CD4-positive, alpha-beta memory T cell (primary cell): ENCODE results near the gene SLC35E3. TPM values are rescaled to one million over a fixed set of nuclear protein-coding genes. Genes with fewer than 3 reads are reported as not detected.

Experiments
- CTCF ChIA-PET: fragments of 350-600 bp; sonication (Branson Sonifier 250); formaldehyde crosslinking; loops from one replicate; lab custom pipeline; 2021; ENCODE audit warnings: inconsistent platforms; ENCODE audit not compliant: partially characterized antibody; lab: Charles Lee
- POLR2A ChIA-PET: fragments of 350-600 bp; sonication (Branson Sonifier 250); formaldehyde crosslinking; loops from one replicate; lab custom pipeline; 2021; ENCODE audit not compliant: partially characterized antibody; lab: Charles Lee
- DNase-seq, 5 donors: peaks; one replicate each; pipeline versions ENCODE4 v3.0.0 to v3.0.0-alpha.2; 2020 to 2022; ENCODE audit warnings: mixed read lengths in 1 of 5
- H3K27ac ChIP-seq: one replicate; pipeline ENCODE4 v1.7.0; 2013; ENCODE audit warnings: low read depth, low read length
- H3K27me3 ChIP-seq: 2 replicates; pipeline ENCODE4 v1.7.0; 2013; ENCODE audit warnings: mild to moderate bottlenecking, low read length, moderate library complexity; ENCODE audit not compliant: insufficient read depth
- H3K36me3 ChIP-seq: 2 replicates; pipeline ENCODE4 v1.7.0; 2013; ENCODE audit warnings: mild to moderate bottlenecking, low read length, moderate library complexity; ENCODE audit not compliant: insufficient read depth
- H3K4me1 ChIP-seq: 2 replicates; pipeline ENCODE4 v1.7.0; 2013; ENCODE audit warnings: mild to moderate bottlenecking, low read length, moderate library complexity; ENCODE audit not compliant: insufficient read depth
- H3K4me3 ChIP-seq, 2 donors: one replicate each; pipeline ENCODE4 v1.7.0; 2013; ENCODE audit warnings: low read length in 2 of 2, mild to moderate bottlenecking in 1 of 2
- H3K9me3 ChIP-seq, 2 donors: one replicate each; pipeline ENCODE4 v1.7.0; 2013; ENCODE audit warnings: low read length in 2 of 2, control low read depth in 1 of 2; ENCODE audit not compliant: control insufficient read depth in 1 of 2
- H3K27ac Mint-ChIP-seq, 7 donors: one replicate each; pipeline ENCODE4 v1.8.0; 2020 to 2021; ENCODE audit warnings: mixed read lengths in 7 of 7, mild to moderate bottlenecking in 6 of 7, inconsistent platforms in 3 of 7, moderate library complexity in 3 of 7
- H3K27me3 Mint-ChIP-seq, 2 donors: one replicate each; pipeline ENCODE4 v1.8.0; 2020 to 2021; ENCODE audit warnings: mixed read lengths in 2 of 2
- H3K36me3 Mint-ChIP-seq, 2 donors: one replicate each; pipeline ENCODE4 v1.8.0; 2020 to 2021; ENCODE audit warnings: mixed read lengths in 2 of 2, inconsistent platforms in 1 of 2, mild to moderate bottlenecking in 1 of 2
- H3K4me1 Mint-ChIP-seq, 4 donors: one replicate each; pipeline ENCODE4 v1.8.0; 2020 to 2021; ENCODE audit warnings: mixed read lengths in 4 of 4, mild to moderate bottlenecking in 1 of 4
- H3K4me3 Mint-ChIP-seq, 8 donors: one replicate each; pipeline ENCODE4 v1.8.0; 2020 to 2021; ENCODE audit warnings: mixed read lengths in 8 of 8, mild to moderate bottlenecking in 7 of 8, moderate library complexity in 6 of 8, inconsistent platforms in 3 of 8
- H3K9me3 Mint-ChIP-seq, 8 donors: one replicate each; pipeline ENCODE4 v1.8.0; 2020 to 2021; ENCODE audit warnings: mixed read lengths in 8 of 8, mild to moderate bottlenecking in 5 of 8, inconsistent platforms in 3 of 8, moderate library complexity in 1 of 8
- intact Hi-C: fragments of 100-400 bp; cut with micrococcal nuclease; formaldehyde crosslinking; loops from one replicate; pipeline ENCODE4 v1.15.1; 2023
- polyA plus RNA-seq, 2 donors: library from polyadenylated mRNA; unstranded; fragments of 300-500 nt; fragmentation: Illumina TruSeq; gene quantifications; one replicate each; pipeline ENCODE4 v1.2.3, GENCODE V29; 2021
- total RNA-seq, 2 experiments: library from RNA; stranded (reverse); gene quantifications; one replicate each; pipeline ENCODE4 v1.2.3, GENCODE V29; 2021

SLC35E3 gene
- total and polyA plus RNA-seq, 4 experiments from 2014 or later = 6.1 to 11.5 (median 8.0) TPM

GRCh38 chr12:68768431-68768939 is 22.5 kb downstream of the SLC35E3 start:
- no peak overlapping the region for H3K4me3 Mint-ChIP-seq
- intact Hi-C loops = no loop called here

GRCh38 chr12:68769941-68770340 is 24.0 kb downstream of the SLC35E3 start:
- no peak overlapping the region for H3K4me3 Mint-ChIP-seq
- Histone ChIP-seq H3K27me3 (no peaks in the 10 kb centered on the region), H3K27ac (no peak overlapping the region), H3K4me1 (peaks cover 12% of the 10 kb centered on the region), H3K4me3 (no peak overlapping the region), H3K9me3 (no peaks in the 10 kb centered on the region), H3K36me3 (peaks cover 4% of the 10 kb centered on the region)
- peak overlapping the region in 2 of 7 donors; percentile 17 to 36 for H3K27ac Mint-ChIP-seq
- H3K27me3 Mint-ChIP-seq = no peaks in the 10 kb centered on the region
- H3K36me3 Mint-ChIP-seq = peaks cover 4 to 9% of the 10 kb centered on the region in 2 donors
- intact Hi-C loops = no loop called here
- ChIA-PET CTCF (no interaction called here), POLR2A (no interaction called here)
- no peaks in the 10 kb centered on the region for H3K9me3 Mint-ChIP-seq
- peaks cover 9 to 14% (median 12%) of the 10 kb centered on the region in 4 donors for H3K4me1 Mint-ChIP-seq
- DNase-seq = no peak

More at GRCh38 chr12:68768431-68768939, 22.5 kb downstream of the SLC35E3 start:
- Mint-ChIP-seq H3K4me1 (peaks cover 9 to 14% (median 12%) of the 10 kb centered on the region in 4 donors), H3K36me3 (peaks cover 15 to 20% of the 10 kb centered on the region in 2 donors), H3K27ac (no peak overlapping the region), H3K9me3 (no peaks in the 10 kb centered on the region), H3K27me3 (no peaks in the 10 kb centered on the region)
- Histone ChIP-seq H3K27ac (no peak overlapping the region), H3K9me3 (no peaks in the 10 kb centered on the region), H3K27me3 (no peaks in the 10 kb centered on the region), H3K4me3 (no peak overlapping the region), H3K36me3 (peaks cover 4% of the 10 kb centered on the region), H3K4me1 (peaks cover 12% of the 10 kb centered on the region)
- DNase-seq = no peak
- POLR2A ChIA-PET = no interaction called here
- CTCF ChIA-PET = no interaction called here

- Histone ChIP-seq H3K27ac (no peak overlapping the region), H3K4me1 (peaks cover 12% of the 10 kb centered on the region), H3K4me3 (no peak overlapping the region), H3K9me3 (no peaks in the 10 kb centered on the region), H3K27me3 (no peaks in the 10 kb centered on the region), H3K36me3 (peaks cover 4% of the 10 kb centered on the region)
- intact Hi-C loops = no loop called here
- no peak for DNase-seq
- Mint-ChIP-seq H3K4me1 (peaks cover 9 to 14% (median 12%) of the 10 kb centered on the region in 4 donors), H3K9me3 (no peaks in the 10 kb centered on the region), H3K27ac (peak overlapping the region in 1 of 7 donors; percentile 44), H3K4me3 (no peak overlapping the region), H3K36me3 (peaks cover 4 to 7% of the 10 kb centered on the region in 2 donors), H3K27me3 (no peaks in the 10 kb centered on the region)
- ChIA-PET CTCF (no interaction called here), POLR2A (interaction anchor here (1.2 kb wide), 1 partner anchor 36 kb away, joined by 5 read pairs; the partner anchor contains the start of gene MDM2)
These were observed 25.4 kb downstream of the SLC35E3 start for GRCh38 chr12:68771223-68771925.

GRCh38 chr12:68772714-68773113 is 26.7 kb downstream of the SLC35E3 start:
- CTCF ChIA-PET = interaction anchor here (0.9 to 1.7 kb wide), 3 partner anchors 34 to 550 kb away, joined by 3 to 4 read pairs (median 4); no protein-coding TSS in a partner anchor
- Mint-ChIP-seq H3K27ac (peak overlapping the region in 5 of 7 donors; percentile 31 to 89 (median 71)), H3K27me3 (no peaks in the 10 kb centered on the region), H3K4me3 (peak overlapping the region in 5 of 8 donors; percentile 5 to 70 (median 67)), H3K36me3 (peaks cover 0 to 2% of the 10 kb centered on the region in 2 donors), H3K4me1 (peaks cover 9 to 14% (median 12%) of the 10 kb centered on the region in 4 donors), H3K9me3 (no peaks in the 10 kb centered on the region)
- H3K9me3 ChIP-seq = no peaks in the 10 kb centered on the region
- no peaks in the 10 kb centered on the region for H3K27me3 ChIP-seq
- intact Hi-C loops = no loop called here
- peaks cover 12% of the 10 kb centered on the region for H3K4me1 ChIP-seq
- no peaks in the 10 kb centered on the region for H3K36me3 ChIP-seq
- no peak for DNase-seq
- no peak overlapping the region for H3K4me3 ChIP-seq
- H3K27ac ChIP-seq = no peak overlapping the region
- POLR2A ChIA-PET = interaction anchor here (1.0 to 1.8 kb wide), 3 partner anchors 26 to 35 kb away, joined by 3 to 10 read pairs (median 5); partner anchors contain the start of genes MDM2 and SLC35E3

GRCh38 chr12:68773582-68773981 is 27.6 kb downstream of the SLC35E3 start:
- H3K27me3 Mint-ChIP-seq = no peaks in the 10 kb centered on the region
- H3K4me3 Mint-ChIP-seq = no peak overlapping the region
- Histone ChIP-seq H3K36me3 (no peaks in the 10 kb centered on the region), H3K27ac (no peak overlapping the region), H3K4me1 (peaks cover 12% of the 10 kb centered on the region), H3K4me3 (no peak overlapping the region), H3K9me3 (no peaks in the 10 kb centered on the region), H3K27me3 (no peaks in the 10 kb centered on the region)
- intact Hi-C loops = no loop called here
- CTCF ChIA-PET = interaction anchor here (0.9 to 1.7 kb wide), 3 partner anchors 33 to 551 kb away, joined by 3 to 4 read pairs (median 4); no protein-coding TSS in a partner anchor
- POLR2A ChIA-PET = interaction anchor here (1.3 to 1.8 kb wide), 2 partner anchors 27 to 34 kb away, joined by 5 to 10 read pairs; partner anchors contain the start of genes MDM2 and SLC35E3
- peak overlapping the region in 1 of 7 donors; percentile 87 for H3K27ac Mint-ChIP-seq
- peaks cover 9 to 14% (median 12%) of the 10 kb centered on the region in 4 donors for H3K4me1 Mint-ChIP-seq
- no peaks in the 10 kb centered on the region for H3K36me3 Mint-ChIP-seq
- no peak for DNase-seq
- H3K9me3 Mint-ChIP-seq = no peaks in the 10 kb centered on the region

GRCh38 chr12:68775121-68775630 is 29.2 kb downstream of the SLC35E3 start:
- no peaks in the 10 kb centered on the region for H3K27me3 Mint-ChIP-seq
- Histone ChIP-seq H3K27me3 (no peaks in the 10 kb centered on the region), H3K4me1 (peaks cover 12% of the 10 kb centered on the region), H3K36me3 (no peaks in the 10 kb centered on the region), H3K9me3 (no peaks in the 10 kb centered on the region), H3K4me3 (no peak overlapping the region), H3K27ac (no peak overlapping the region)
- intact Hi-C loops = no loop called here
- peaks cover 9 to 14% (median 12%) of the 10 kb centered on the region in 4 donors for H3K4me1 Mint-ChIP-seq
- H3K27ac Mint-ChIP-seq = no peak overlapping the region
- H3K9me3 Mint-ChIP-seq = no peaks in the 10 kb centered on the region
- ChIA-PET POLR2A (interaction anchor here (0.6 to 1.6 kb wide), 2 partner anchors 33 to 753 kb away, joined by 3 to 4 read pairs; partner anchors contain the start of gene MDM2), CTCF (no interaction called here)
- H3K36me3 Mint-ChIP-seq = no peaks in the 10 kb centered on the region
- DNase-seq = no peak
- no peak overlapping the region for H3K4me3 Mint-ChIP-seq
